ENCODE results near the gene ATP6AP2.
"Not testable (repeated sequence)": the region's sequence is repeated elsewhere in the genome, so short reads cannot be mapped to it uniquely, and the experiment has no call there.

The ATP6AP2 gene

GRCh38 chrX:40576291-40576690, 4.5 kb upstream of the ATP6AP2 start:
- DNase-seq (ENCODE audit: low spot score): no peak

- no peak for DNase-seq (ENCODE audit: low spot score)
Measured at GRCh38 chrX:40578039-40578695, 2.6 kb upstream of the ATP6AP2 start.

- DNase-seq (ENCODE audit: low spot score): no peak
Measured at GRCh38 chrX:40579141-40579540, 1.6 kb upstream of the ATP6AP2 start.

- DNase-seq (ENCODE audit: low spot score): no peak
Measured at GRCh38 chrX:40579900-40580536, 752 bp upstream of the ATP6AP2 start.

- peak; percentile 6 for DNase-seq (ENCODE audit: low spot score)
Measured at GRCh38 chrX:40581336-40581920, 658 bp downstream of the ATP6AP2 start.

GRCh38 chrX:40582178-40582577, 1.4 kb downstream of the ATP6AP2 start:
- DNase-seq (ENCODE audit: low spot score): not testable (repeated sequence)

- DNase-seq (ENCODE audit: low spot score): no peak
Measured at GRCh38 chrX:40582811-40583210, 2.0 kb downstream of the ATP6AP2 start.

- DNase-seq (ENCODE audit: low spot score): not testable (repeated sequence)
Measured at GRCh38 chrX:40587623-40588022, 6.9 kb downstream of the ATP6AP2 start.

GRCh38 chrX:40589616-40590321, 9.0 kb downstream of the ATP6AP2 start:
- DNase-seq (ENCODE audit: low spot score): not testable (repeated sequence)

- DNase-seq (ENCODE audit: low spot score): no peak
Measured at GRCh38 chrX:40603446-40603845, 22.7 kb downstream of the ATP6AP2 start.

- no peak for DNase-seq (ENCODE audit: low spot score)
Measured at GRCh38 chrX:40607381-40607780, 26.6 kb downstream of the ATP6AP2 start.

GRCh38 chrX:40612511-40612910, 31.7 kb downstream of the ATP6AP2 start:
- no peak for DNase-seq (ENCODE audit: low spot score)

GRCh38 chrX:40615976-40616375, 35.2 kb downstream of the ATP6AP2 start:
- no peak for DNase-seq (ENCODE audit: low spot score)

- DNase-seq (ENCODE audit: low spot score): no peak
Measured at GRCh38 chrX:40617566-40617965, 36.8 kb downstream of the ATP6AP2 start.

- no peak for DNase-seq (ENCODE audit: low spot score)
Measured at GRCh38 chrX:40622479-40623138, 41.8 kb downstream of the ATP6AP2 start.

GRCh38 chrX:40623139-40623536, 42.4 kb downstream of the ATP6AP2 start, which contains the start of gene MPC1L:
Gene MPC1L (plus strand): TSS chrX:40623428. CDS start chrX:40623566, 138 bp downstream.
- no peak for DNase-seq (ENCODE audit: low spot score)

GRCh38 chrX:40623665-40624064, 42.9 kb downstream of the ATP6AP2 start:
- DNase-seq (ENCODE audit: low spot score): no peak

GRCh38 chrX:40625294-40625693, 44.5 kb downstream of the ATP6AP2 start:
- DNase-seq (ENCODE audit: low spot score): no peak

GRCh38 chrX:40628506-40628905, 47.7 kb downstream of the ATP6AP2 start:
- DNase-seq (ENCODE audit: low spot score): no peak

- DNase-seq (ENCODE audit: low spot score): no peak
Measured at GRCh38 chrX:40632199-40632598, 51.4 kb downstream of the ATP6AP2 start.

- no peak for DNase-seq (ENCODE audit: low spot score)
Measured at GRCh38 chrX:40637687-40638086, 56.9 kb downstream of the ATP6AP2 start.

- DNase-seq (ENCODE audit: low spot score): no peak
Measured at GRCh38 chrX:40644176-40644575, 63.4 kb downstream of the ATP6AP2 start.
